OCI-LY7 (cell line): ENCODE data around the gene ALDH3A1.

Experiments
- EZH2phosphoT487 ChIP-seq: fragments of 200-600 bp; sonication (generic); IDR thresholded peaks from 2 replicates; pipeline ENCODE4 v1.6.1; 2018; ENCODE audit warnings: low read depth, borderline replicate concordance, mild to moderate bottlenecking, mixed run types, antibody characterized with exemption, low read length, moderate library complexity, mixed read lengths
- TF ChIP-seq, protein P1 (sequence below): fragments of 200-600 bp; sonication (generic); conservative IDR thresholded peaks from 2 replicates; pipeline ENCODE4 v1.5.1; 2014; ENCODE audit warnings: mild to moderate bottlenecking, antibody characterized with exemption, low read length, moderate library complexity, mixed read lengths

DNA sequence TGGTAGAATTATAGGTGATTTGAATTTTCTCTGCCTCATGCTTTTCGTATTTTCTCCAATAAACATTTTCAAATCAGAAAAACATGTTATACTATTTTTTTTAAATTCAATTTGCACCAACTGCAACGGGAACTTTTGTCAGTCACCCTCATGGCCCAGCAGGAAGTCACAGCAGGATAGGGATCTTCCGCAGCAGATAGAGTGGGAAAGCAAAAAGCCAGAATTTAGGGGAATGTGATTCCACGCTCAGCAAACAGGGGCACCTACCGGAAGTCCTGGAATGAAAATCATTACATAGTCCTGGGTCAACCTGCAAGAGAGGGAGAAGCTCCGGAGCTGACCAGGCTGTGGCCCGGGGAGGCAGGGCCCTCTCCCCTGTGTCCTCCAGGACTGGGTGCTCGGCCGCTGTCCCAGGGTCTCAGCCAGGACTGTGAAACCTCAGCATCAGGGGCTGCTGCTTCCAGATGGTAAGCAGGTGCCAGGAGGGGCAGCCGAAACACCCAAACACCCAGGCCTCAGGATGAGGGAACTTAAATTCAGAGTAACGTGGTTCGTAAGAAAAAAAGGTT lies 35.6 kb downstream of the ALDH3A1 start:
- TF ChIP-seq, protein P1, sequence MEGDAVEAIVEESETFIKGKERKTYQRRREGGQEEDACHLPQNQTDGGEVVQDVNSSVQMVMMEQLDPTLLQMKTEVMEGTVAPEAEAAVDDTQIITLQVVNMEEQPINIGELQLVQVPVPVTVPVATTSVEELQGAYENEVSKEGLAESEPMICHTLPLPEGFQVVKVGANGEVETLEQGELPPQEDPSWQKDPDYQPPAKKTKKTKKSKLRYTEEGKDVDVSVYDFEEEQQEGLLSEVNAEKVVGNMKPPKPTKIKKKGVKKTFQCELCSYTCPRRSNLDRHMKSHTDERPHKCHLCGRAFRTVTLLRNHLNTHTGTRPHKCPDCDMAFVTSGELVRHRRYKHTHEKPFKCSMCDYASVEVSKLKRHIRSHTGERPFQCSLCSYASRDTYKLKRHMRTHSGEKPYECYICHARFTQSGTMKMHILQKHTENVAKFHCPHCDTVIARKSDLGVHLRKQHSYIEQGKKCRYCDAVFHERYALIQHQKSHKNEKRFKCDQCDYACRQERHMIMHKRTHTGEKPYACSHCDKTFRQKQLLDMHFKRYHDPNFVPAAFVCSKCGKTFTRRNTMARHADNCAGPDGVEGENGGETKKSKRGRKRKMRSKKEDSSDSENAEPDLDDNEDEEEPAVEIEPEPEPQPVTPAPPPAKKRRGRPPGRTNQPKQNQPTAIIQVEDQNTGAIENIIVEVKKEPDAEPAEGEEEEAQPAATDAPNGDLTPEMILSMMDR, result no peak
- TF ChIP-seq EZH2phosphoT487, result no peak
